MM.1S (cell line): ENCODE results near the gene PLXDC2.

Source experiments
- DNase-seq: peaks from one replicate; pipeline ENCODE4 v3.0.0-alpha.2; 2015
- H2AFZ ChIP-seq: fragments of 300-600 bp; sonication (generic); 2 replicates; pipeline ENCODE4 v1.6.0; 2016; ENCODE audit warnings: antibody characterized with exemption, low read length
- H3F3A ChIP-seq: fragments of 300-600 bp; sonication (generic); 2 replicates; pipeline ENCODE4 v1.6.1; 2016; ENCODE audit warnings: mild to moderate bottlenecking, antibody characterized with exemption, low read length, moderate library complexity, mixed read lengths; ENCODE audit not compliant: insufficient read depth
- H3K27ac ChIP-seq: fragments of 300-600 bp; sonication (generic); 2 replicates; pipeline ENCODE4 v1.5.1; 2016; ENCODE audit warnings: mild to moderate bottlenecking, low read length
- H3K27me3 ChIP-seq: fragments of 300-600 bp; sonication (generic); replicated peaks from 2 replicates; pipeline ENCODE4 v1.6.0; 2016; ENCODE audit warnings: low read length; ENCODE audit not compliant: insufficient read depth
- H3K36me3 ChIP-seq: fragments of 300-600 bp; sonication (generic); replicated peaks from 2 replicates; pipeline ENCODE4 v1.6.1; 2016; ENCODE audit warnings: mild to moderate bottlenecking, low read length, mixed read lengths; ENCODE audit not compliant: insufficient read depth
- H3K4me1 ChIP-seq: fragments of 300-600 bp; sonication (generic); 2 replicates; pipeline ENCODE4 v1.6.1; 2016; ENCODE audit warnings: low read length, mixed read lengths
- H3K4me2 ChIP-seq: fragments of 300-600 bp; sonication (generic); 2 replicates; pipeline ENCODE4 v1.6.0; 2016; ENCODE audit warnings: low read depth, low read length
- H3K4me3 ChIP-seq: fragments of 300-600 bp; sonication (generic); 2 replicates; pipeline ENCODE4 v1.5.1; 2016; ENCODE audit warnings: low read length, mixed read lengths
- H3K79me2 ChIP-seq: fragments of 300-600 bp; sonication (generic); 2 replicates; pipeline ENCODE4 v1.6.1; 2016; ENCODE audit warnings: mixed run types, low read length, mixed read lengths
- H3K9ac ChIP-seq: fragments of 300-600 bp; sonication (generic); 2 replicates; pipeline ENCODE4 v1.6.1; 2016; ENCODE audit warnings: low read length, mixed read lengths
- H3K9me2 ChIP-seq: fragments of 300-600 bp; sonication (generic); replicated peaks from 2 replicates; pipeline ENCODE4 v1.6.1; 2016; ENCODE audit warnings: mild to moderate bottlenecking, low read length, mixed read lengths; ENCODE audit not compliant: insufficient read depth
- H3K9me3 ChIP-seq: fragments of 300-600 bp; sonication (generic); replicated peaks from 2 replicates; pipeline ENCODE4 v1.6.1; 2016; ENCODE audit warnings: mild to moderate bottlenecking, low read length, mixed read lengths; ENCODE audit not compliant: insufficient read depth
- H4K20me1 ChIP-seq: fragments of 300-600 bp; sonication (generic); 2 replicates; pipeline ENCODE4 v1.6.1; 2016; ENCODE audit warnings: mild to moderate bottlenecking, low read length, moderate library complexity, mixed read lengths; ENCODE audit not compliant: insufficient read depth
- CTCF ChIP-seq: fragments of 300-600 bp; sonication (generic); IDR thresholded peaks from 2 replicates; pipeline ENCODE4 v1.5.1; 2016; ENCODE audit warnings: antibody characterized with exemption, low read length, mixed read lengths
- EZH2 ChIP-seq: fragments of 300-600 bp; sonication (generic); optimal IDR thresholded peaks from 2 replicates; pipeline ENCODE3; 2017; ENCODE audit warnings: low read depth, mild to moderate bottlenecking, antibody characterized with exemption, low read length, mixed read lengths
- EZH2phosphoT487 ChIP-seq: fragments of 300-600 bp; sonication (generic); IDR thresholded peaks from 2 replicates; pipeline ENCODE4 v1.6.1; 2018; ENCODE audit warnings: antibody characterized with exemption, low read length

PLXDC2 gene

GRCh38 chr10:19853831-19854230, 37.6 kb downstream of the PLXDC2 start:
- Histone ChIP-seq H3K36me3 (no peaks in the 10 kb centered on the region), H3K27me3 (no peaks in the 10 kb centered on the region), H3K9me2 (no peaks in the 10 kb centered on the region), H3K4me2 (no peak overlapping the region), H3K79me2 (no peaks in the 10 kb centered on the region), H4K20me1 (no peaks in the 10 kb centered on the region), H3K9ac (no peak overlapping the region), H3F3A (no peaks in the 10 kb centered on the region), H2AFZ (no peak overlapping the region), H3K4me3 (no peak overlapping the region), H3K4me1 (no peaks in the 10 kb centered on the region), H3K9me3 (no peaks in the 10 kb centered on the region), H3K27ac (no peak overlapping the region)
- no peak for DNase-seq
- TF ChIP-seq CTCF = no peak
- TF ChIP-seq EZH2phosphoT487 = no peak
- TF ChIP-seq EZH2 = no peak

GRCh38 chr10:19857876-19858275, 41.6 kb downstream of the PLXDC2 start:
- no peak for TF ChIP-seq EZH2
- TF ChIP-seq EZH2phosphoT487 = no peak
- TF ChIP-seq CTCF = no peak
- no peaks in the 10 kb centered on the region for H4K20me1 ChIP-seq

GRCh38 chr10:19860107-19860506, 43.9 kb downstream of the PLXDC2 start:
- H4K20me1 ChIP-seq = no peaks in the 10 kb centered on the region
- no peaks in the 10 kb centered on the region for H3K4me1 ChIP-seq
- no peaks in the 10 kb centered on the region for H3K36me3 ChIP-seq
- no peak overlapping the region for H3K4me3 ChIP-seq
- no peak for DNase-seq
- H3K9me3 ChIP-seq = no peaks in the 10 kb centered on the region
- no peaks in the 10 kb centered on the region for H3K27me3 ChIP-seq
- TF ChIP-seq EZH2phosphoT487 = no peak
- no peak for TF ChIP-seq CTCF
- TF ChIP-seq EZH2 = no peak
- H3K9me2 ChIP-seq = no peaks in the 10 kb centered on the region
- H3K4me2 ChIP-seq = no peak overlapping the region
- no peaks in the 10 kb centered on the region for H3K79me2 ChIP-seq
- no peaks in the 10 kb centered on the region for H3F3A ChIP-seq
- no peak overlapping the region for H3K9ac ChIP-seq
- no peak overlapping the region for H3K27ac ChIP-seq
- H2AFZ ChIP-seq = no peak overlapping the region

More at GRCh38 chr10:19857876-19858275, 41.6 kb downstream of the PLXDC2 start:
- H2AFZ ChIP-seq = no peak overlapping the region
- no peak overlapping the region for H3K4me3 ChIP-seq
- no peaks in the 10 kb centered on the region for H3K27me3 ChIP-seq
- DNase-seq = no peak
- H3K4me2 ChIP-seq = no peak overlapping the region
- no peaks in the 10 kb centered on the region for H3K36me3 ChIP-seq
- H3K27ac ChIP-seq = no peak overlapping the region
- H3F3A ChIP-seq = no peaks in the 10 kb centered on the region
- H3K4me1 ChIP-seq = no peaks in the 10 kb centered on the region
- no peak overlapping the region for H3K9ac ChIP-seq
- no peaks in the 10 kb centered on the region for H3K9me2 ChIP-seq
- no peaks in the 10 kb centered on the region for H3K79me2 ChIP-seq
- H3K9me3 ChIP-seq = no peaks in the 10 kb centered on the region
